HepG2 (cell line): Measurements from ENCODE around the gene TM2D3. TPM values are rescaled to one million over a fixed set of nuclear protein-coding genes. Genes with fewer than 3 reads are reported as not detected.

Source experiments
- BHLHE40 ChIP-seq: IDR thresholded peaks from 2 replicates; pipeline ENCODE4 v1.6.1; 2011; ENCODE audit warnings: low read length, improper control_type of control experiment
- CTCF ChIP-seq: sonication (generic); formaldehyde crosslinking; IDR thresholded peaks from 2 replicates; pipeline ENCODE4 v1.5.0; 2020; ENCODE audit warnings: mild to moderate bottlenecking, missing genetic modification reagents, moderate library complexity
- EEA1 ChIP-seq: sonication (generic); formaldehyde crosslinking; IDR thresholded peaks from 2 replicates; pipeline ENCODE4 v1.5.1; 2020; ENCODE audit warnings: mild to moderate bottlenecking, missing genetic modification reagents, borderline replicate concordance
- ELF4 ChIP-seq: sonication (generic); formaldehyde crosslinking; IDR thresholded peaks from 2 replicates; pipeline ENCODE4 v1.5.0; 2020; ENCODE audit warnings: missing genetic modification reagents, mild to moderate bottlenecking, moderate library complexity, borderline replicate concordance
- ELK4 ChIP-seq: sonication (generic); formaldehyde crosslinking; IDR thresholded peaks from 2 replicates; pipeline ENCODE4 v1.9.0; 2021; ENCODE audit warnings: missing genetic modification reagents, borderline replicate concordance
- GATA4 ChIP-seq: sonication (generic); IDR thresholded peaks from 2 replicates; pipeline ENCODE4 v1.6.1; 2016; ENCODE audit warnings: antibody characterized with exemption, low read depth, borderline replicate concordance
- MIER3 ChIP-seq: IDR thresholded peaks from 2 replicates; pipeline ENCODE4 v1.6.1; 2016; ENCODE audit warnings: missing compliant biosample characterization, borderline replicate concordance
- NFATC3 ChIP-seq: sonication (generic); formaldehyde crosslinking; IDR thresholded peaks from 2 replicates; pipeline ENCODE4 v1.5.1; 2020; ENCODE audit warnings: mild to moderate bottlenecking, missing genetic modification reagents
- NR3C1 ChIP-seq: sonication (generic); formaldehyde crosslinking; IDR thresholded peaks from 2 replicates; pipeline ENCODE4 v1.4.0; 2020; ENCODE audit warnings: missing genetic modification reagents
- PBX3 ChIP-seq: sonication (generic); formaldehyde crosslinking; IDR thresholded peaks from 2 replicates; pipeline ENCODE4 v1.8.1; 2023; ENCODE audit warnings: missing genetic modification reagents, inconsistent platforms, borderline replicate concordance
- RERE ChIP-seq: IDR thresholded peaks from 2 replicates; pipeline ENCODE4 v1.6.1; 2016; ENCODE audit warnings: low read depth, missing genetic modification reagents, missing compliant biosample characterization
- REXO4 ChIP-seq: sonication (generic); formaldehyde crosslinking; IDR thresholded peaks from 2 replicates; pipeline ENCODE4 v1.8.0; 2022; ENCODE audit warnings: missing genetic modification reagents, mild to moderate bottlenecking, borderline replicate concordance
- RXRA ChIP-seq: sonication (generic); formaldehyde crosslinking; IDR thresholded peaks from 2 replicates; pipeline ENCODE4 v1.5.1; 2020; ENCODE audit warnings: missing genetic modification reagents
- SPEN ChIP-seq: sonication (generic); formaldehyde crosslinking; IDR thresholded peaks from 2 replicates; pipeline ENCODE4 v1.5.1; 2020; ENCODE audit warnings: low read depth, mild to moderate bottlenecking, missing genetic modification reagents
- TBX3 ChIP-seq: fragments of 450-650 bp; IDR thresholded peaks from 2 replicates; pipeline ENCODE4 v1.6.1; 2017; ENCODE audit warnings: antibody characterized with exemption, mild to moderate bottlenecking, inconsistent platforms, borderline replicate concordance
- TEAD2 ChIP-seq: sonication (generic); formaldehyde crosslinking; IDR thresholded peaks from 2 replicates; pipeline ENCODE4 v1.9.0; 2021; ENCODE audit warnings: missing genetic modification reagents
- TFDP2 ChIP-seq: sonication (generic); formaldehyde crosslinking; IDR thresholded peaks from 2 replicates; pipeline ENCODE4 v1.4.0; 2020; ENCODE audit warnings: missing genetic modification reagents
- ZNF143 ChIP-seq: sonication (generic); formaldehyde crosslinking; IDR thresholded peaks from 2 replicates; pipeline ENCODE4 v1.4.0; 2020; ENCODE audit warnings: missing genetic modification reagents
- polyA plus RNA-seq, 8 experiments: library from polyadenylated mRNA; depleted of rRNA in 3 of 8; stranded (reverse) in 7 of 8; unstranded in 1 of 8; fragments of >200 nt; fragmentation: Illumina TruSeq in 4 of 8; extraction: Trizol in 4 of 8; gene quantifications; 2 replicates each; pipeline versions ENCODE4 v1.2.1 to v1.2.3, GENCODE V29; 2011 to 2016; ENCODE audit warnings: low read depth in 4 of 8, missing spikeins in 1 of 8, mixed read lengths in 1 of 8; ENCODE audit not compliant: insufficient read depth in 1 of 8
- total RNA-seq, 5 experiments: library from RNA; depleted of rRNA; stranded (reverse); fragments of >200 nt; fragmentation: Illumina TruSeq; extraction: Trizol; gene quantifications; 2 replicates each; pipeline ENCODE4 v1.2.3, GENCODE V29; 2016; ENCODE audit warnings: low read depth in 1 of 5

TM2D3 gene
- total and polyA plus RNA-seq, 2 of the 13 experiments (the other 11 are each of a cell fraction or from before 2014, with no cell fraction given): 31.1 to 72.7 TPM

GRCh38 chr15:101615986-101616848 is 36.0 kb downstream of the TM2D3 start (continued):
- TF ChIP-seq PBX3 (CRISPR knock-in tag) (no peak), NFATC3 (no peak), ELK4 (CRISPR knock-in tag) (no peak), ELF4 (CRISPR knock-in tag) (no peak), GATA4 (no peak), RXRA (CRISPR knock-in tag) (peak; percentile 71), BHLHE40 (peak; percentile 92), TEAD2 (CRISPR knock-in tag) (no peak), MIER3 (CRISPR knock-in tag) (no peak; the same call in 1 of the 2 replicates), TFDP2 (CRISPR knock-in tag) (peak; percentile 92), EEA1 (no peak), SPEN (CRISPR knock-in tag) (peak; percentile 33; the same call in 1 of the 2 replicates), CTCF (peak; percentile 10; the same call in 1 of the 2 replicates), REXO4 (CRISPR knock-in tag) (no peak), TBX3 (no peak), NR3C1 (no peak), RERE (CRISPR knock-in tag) (no peak), ZNF143 (CRISPR knock-in tag) (no peak)
